ENCODE data around the gene HLA-DRB1. TPM values are rescaled to one million over a fixed set of nuclear protein-coding genes. Genes with fewer than 3 reads are reported as not detected.
"Not testable (repeated sequence)": the region's sequence is repeated elsewhere in the genome, so short reads cannot be mapped to it uniquely, and the experiment has no call there.

The HLA-DRB1 gene
- total RNA-seq, 1 donor from 2014 or later, result 4.0 TPM

DNA sequence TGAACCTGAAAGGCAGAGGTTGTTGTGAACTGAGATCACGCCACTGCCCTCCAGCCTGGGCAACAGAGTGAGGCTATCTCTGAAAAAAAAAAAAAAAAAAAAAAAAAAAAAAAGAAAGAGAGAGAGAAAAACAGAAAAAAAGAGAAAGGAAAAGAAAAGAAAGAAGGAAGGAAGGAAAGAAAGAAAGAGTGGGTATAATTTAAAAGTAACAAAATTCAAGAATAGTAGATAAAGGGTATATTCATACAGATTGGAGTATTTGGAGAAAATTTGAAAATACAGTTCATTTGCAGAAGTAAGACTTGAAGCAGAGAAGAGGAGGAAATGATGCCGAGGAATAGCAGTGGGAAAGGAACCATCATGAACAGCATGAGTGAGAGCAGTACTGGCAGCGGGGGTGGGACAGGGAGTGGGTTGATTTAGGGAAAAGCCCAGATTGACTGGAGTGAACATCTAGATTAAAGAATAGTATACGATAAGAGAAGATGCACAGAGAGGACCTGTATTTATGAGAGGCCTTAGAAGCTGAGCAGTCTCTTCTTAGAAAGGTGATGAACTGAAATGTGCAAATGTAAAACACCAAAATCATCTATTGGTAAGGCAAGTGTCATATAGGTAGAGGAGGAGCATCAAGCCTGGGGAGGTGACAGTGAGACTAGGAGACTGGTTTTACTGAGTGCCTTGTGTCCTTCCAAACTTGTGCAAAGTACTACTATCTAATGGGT lies 17.8 kb upstream of the HLA-DRB1 start:
- no peaks in the 10 kb centered on the region for H3K27me3 ChIP-seq (ENCODE audit: control insufficient read depth, insufficient read depth, low read length)
- DNase-seq (ENCODE audit: low read depth), result no peak
- TF ChIP-seq, protein P1, sequence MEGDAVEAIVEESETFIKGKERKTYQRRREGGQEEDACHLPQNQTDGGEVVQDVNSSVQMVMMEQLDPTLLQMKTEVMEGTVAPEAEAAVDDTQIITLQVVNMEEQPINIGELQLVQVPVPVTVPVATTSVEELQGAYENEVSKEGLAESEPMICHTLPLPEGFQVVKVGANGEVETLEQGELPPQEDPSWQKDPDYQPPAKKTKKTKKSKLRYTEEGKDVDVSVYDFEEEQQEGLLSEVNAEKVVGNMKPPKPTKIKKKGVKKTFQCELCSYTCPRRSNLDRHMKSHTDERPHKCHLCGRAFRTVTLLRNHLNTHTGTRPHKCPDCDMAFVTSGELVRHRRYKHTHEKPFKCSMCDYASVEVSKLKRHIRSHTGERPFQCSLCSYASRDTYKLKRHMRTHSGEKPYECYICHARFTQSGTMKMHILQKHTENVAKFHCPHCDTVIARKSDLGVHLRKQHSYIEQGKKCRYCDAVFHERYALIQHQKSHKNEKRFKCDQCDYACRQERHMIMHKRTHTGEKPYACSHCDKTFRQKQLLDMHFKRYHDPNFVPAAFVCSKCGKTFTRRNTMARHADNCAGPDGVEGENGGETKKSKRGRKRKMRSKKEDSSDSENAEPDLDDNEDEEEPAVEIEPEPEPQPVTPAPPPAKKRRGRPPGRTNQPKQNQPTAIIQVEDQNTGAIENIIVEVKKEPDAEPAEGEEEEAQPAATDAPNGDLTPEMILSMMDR (IDR thresholded peaks at IDR 0.05; ENCODE audit: insufficient read depth, low read length, poor library complexity, severe bottlenecking), result no peak
- no peaks in the 10 kb centered on the region for H3K36me3 ChIP-seq (ENCODE audit: control insufficient read depth, insufficient read depth, low read length)
- no peak overlapping the region for H3K4me3 ChIP-seq (ENCODE audit: low read depth, low read length)

DNA sequence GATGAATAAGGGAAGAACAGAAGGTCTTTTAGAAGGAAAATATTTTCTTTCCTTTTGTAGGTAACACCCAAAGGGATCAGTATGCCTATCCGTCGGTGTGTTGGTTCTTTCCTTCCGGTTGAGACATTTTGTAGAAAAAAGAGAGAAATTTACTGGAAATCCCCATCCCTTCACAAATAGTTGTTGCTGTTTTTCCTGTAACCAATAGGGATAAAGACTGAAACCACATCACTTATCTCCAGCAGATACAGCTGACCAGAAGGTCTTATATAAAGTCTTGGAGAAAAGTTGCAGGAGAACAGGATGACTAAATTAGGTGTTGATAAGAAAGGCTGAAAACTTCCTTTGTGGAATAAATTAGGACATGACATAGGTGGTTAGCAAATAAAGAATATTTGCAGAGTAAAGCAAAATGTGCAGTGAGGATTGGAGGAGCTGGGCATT lies 14.8 kb upstream of the HLA-DRB1 start:
- H3K27me3 ChIP-seq (ENCODE audit: control insufficient read depth, insufficient read depth, low read length), result no peaks in the 10 kb centered on the region
- no peaks in the 10 kb centered on the region for H3K36me3 ChIP-seq (ENCODE audit: control insufficient read depth, insufficient read depth, low read length)
- H3K4me3 ChIP-seq (ENCODE audit: low read depth, low read length), result no peak overlapping the region
- DNase-seq (ENCODE audit: low read depth), result no peak
- TF ChIP-seq, protein P1 (IDR thresholded peaks at IDR 0.05; ENCODE audit: insufficient read depth, low read length, poor library complexity, severe bottlenecking), result no peak

DNA sequence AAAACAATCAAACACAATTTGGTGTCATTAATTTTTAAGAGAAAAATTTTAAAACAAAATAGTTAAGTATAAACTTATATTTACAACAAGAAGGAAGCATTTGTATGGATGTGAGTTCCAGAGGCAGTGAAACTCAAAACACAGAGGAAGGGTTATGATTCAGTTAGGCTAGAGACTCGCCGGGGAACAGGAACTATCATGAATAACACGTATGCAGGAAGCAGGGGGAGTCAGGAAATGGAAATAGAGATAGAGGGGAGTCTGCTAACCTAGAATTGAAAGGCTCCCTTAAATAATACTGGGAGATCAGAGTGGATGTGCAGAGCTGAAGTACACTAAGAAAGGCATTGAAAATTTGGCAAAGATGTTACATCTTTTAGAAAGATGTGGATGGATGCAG lies 14.2 kb upstream of the HLA-DRB1 start:
- DNase-seq (ENCODE audit: low read depth), result no peak
- Histone ChIP-seq H3K4me3 (ENCODE audit: low read depth, low read length) (no peak overlapping the region), H3K27me3 (ENCODE audit: control insufficient read depth, insufficient read depth, low read length) (no peaks in the 10 kb centered on the region), H3K36me3 (ENCODE audit: control insufficient read depth, insufficient read depth, low read length) (no peaks in the 10 kb centered on the region)
- TF ChIP-seq, protein P1 (IDR thresholded peaks at IDR 0.05; ENCODE audit: insufficient read depth, low read length, poor library complexity, severe bottlenecking), result no peak

DNA sequence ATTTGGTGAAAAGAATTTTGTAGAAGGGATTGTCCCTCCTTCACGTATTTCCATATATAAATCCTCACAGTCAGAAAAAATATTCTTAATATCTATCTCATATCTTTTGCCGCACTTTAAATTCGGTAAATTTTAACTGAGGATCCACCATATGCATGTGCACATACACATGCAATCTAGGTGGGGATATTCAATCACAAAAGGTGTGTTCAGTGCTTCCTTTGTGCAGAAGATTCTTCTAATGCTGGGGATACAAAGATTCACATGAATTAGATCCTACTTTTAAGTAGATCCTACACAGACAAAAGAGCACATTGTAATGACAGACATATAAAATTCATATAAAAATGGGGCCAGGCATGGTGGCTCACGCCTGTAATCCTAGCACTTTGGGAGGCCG lies 13.6 kb upstream of the HLA-DRB1 start:
- no peak overlapping the region for H3K4me3 ChIP-seq (ENCODE audit: low read depth, low read length)
- no peak for DNase-seq (ENCODE audit: low read depth)
- TF ChIP-seq, protein P1 (IDR thresholded peaks at IDR 0.05; ENCODE audit: insufficient read depth, low read length, poor library complexity, severe bottlenecking), result no peak
- no peaks in the 10 kb centered on the region for H3K27me3 ChIP-seq (ENCODE audit: control insufficient read depth, insufficient read depth, low read length)
- no peaks in the 10 kb centered on the region for H3K36me3 ChIP-seq (ENCODE audit: control insufficient read depth, insufficient read depth, low read length)

DNA sequence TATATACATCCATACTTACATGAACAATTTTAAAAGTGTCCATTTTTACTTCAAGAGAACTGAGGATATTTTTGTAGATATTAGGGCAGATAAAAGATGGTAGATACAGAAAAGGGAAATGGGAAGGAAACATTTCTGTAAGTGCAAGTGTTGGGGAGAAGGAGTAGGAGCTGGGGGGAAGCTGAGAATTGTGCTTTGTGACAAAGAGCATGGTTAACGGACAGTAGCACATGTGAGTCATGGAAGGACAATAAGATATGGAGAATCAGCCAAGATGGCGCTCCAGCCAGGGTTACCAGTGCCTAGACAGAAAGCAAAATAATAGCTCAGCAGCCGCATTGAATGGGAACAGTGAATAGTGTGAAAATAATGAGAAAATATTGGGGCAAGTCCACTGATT lies 12.7 kb upstream of the HLA-DRB1 start:
- TF ChIP-seq, protein P1 (IDR thresholded peaks at IDR 0.05; ENCODE audit: insufficient read depth, low read length, poor library complexity, severe bottlenecking), result no peak

DNA sequence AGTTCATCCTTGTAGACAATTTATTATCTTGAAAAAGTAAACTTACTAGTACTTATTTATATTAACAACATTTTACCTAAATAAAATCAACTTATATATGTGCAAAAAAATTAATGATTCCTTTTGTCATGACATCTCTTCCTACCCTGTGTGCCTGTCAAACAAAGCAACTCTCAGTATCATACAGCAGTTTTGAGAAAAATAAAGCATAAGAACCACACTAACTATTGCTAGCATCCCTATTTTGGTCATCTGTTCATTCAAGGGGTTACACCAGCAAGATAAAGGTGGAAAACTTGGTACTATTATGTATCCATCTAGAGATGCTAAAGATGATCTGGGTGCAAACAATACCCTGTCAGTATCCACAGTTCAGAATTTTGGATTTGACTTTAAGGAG lies 7.4 kb upstream of the HLA-DRB1 start:
- no peaks in the 10 kb centered on the region for H3K36me3 ChIP-seq (ENCODE audit: control insufficient read depth, insufficient read depth, low read length)
- H3K27me3 ChIP-seq (ENCODE audit: control insufficient read depth, insufficient read depth, low read length), result no peaks in the 10 kb centered on the region
- no peak for DNase-seq (ENCODE audit: low read depth)
- H3K4me3 ChIP-seq (ENCODE audit: low read depth, low read length), result no peak overlapping the region
- TF ChIP-seq, protein P1 (IDR thresholded peaks at IDR 0.05; ENCODE audit: insufficient read depth, low read length, poor library complexity, severe bottlenecking), result no peak

More for the DNA sequence above, 12.7 kb upstream of the HLA-DRB1 start:
- no peak for DNase-seq (ENCODE audit: low read depth)
- H3K36me3 ChIP-seq (ENCODE audit: control insufficient read depth, insufficient read depth, low read length), result no peaks in the 10 kb centered on the region
- no peaks in the 10 kb centered on the region for H3K27me3 ChIP-seq (ENCODE audit: control insufficient read depth, insufficient read depth, low read length)
- no peak overlapping the region for H3K4me3 ChIP-seq (ENCODE audit: low read depth, low read length)

DNA sequence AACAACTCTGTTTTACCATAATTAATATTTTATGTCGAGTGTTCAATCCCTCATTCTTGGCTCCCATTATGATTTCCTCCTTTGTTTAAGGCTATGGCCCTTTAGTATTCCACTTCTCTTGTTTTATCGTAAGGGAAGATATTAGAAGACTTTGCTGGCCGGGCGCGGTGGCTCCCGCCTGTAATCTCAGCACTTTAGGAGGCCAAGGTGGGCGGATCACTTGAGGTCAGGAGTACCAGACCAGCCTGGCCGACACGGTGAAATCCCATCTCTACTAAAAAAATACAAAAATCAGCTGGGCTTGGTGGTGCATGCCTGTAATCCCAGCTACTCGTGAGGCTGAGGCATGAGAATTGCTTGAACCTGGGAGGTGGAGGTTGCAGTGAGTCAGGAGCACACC lies 1.1 kb upstream of the HLA-DRB1 start:
- not testable (repeated sequence) for H3K4me3 ChIP-seq (ENCODE audit: low read depth, low read length); DNase-seq (ENCODE audit: low read depth)

More for the DNA sequence above, 1.1 kb upstream of the HLA-DRB1 start:
- not testable (repeated sequence) for H3K36me3 ChIP-seq (ENCODE audit: control insufficient read depth, insufficient read depth, low read length); H3K27me3 ChIP-seq (ENCODE audit: control insufficient read depth, insufficient read depth, low read length)

Measured in kidney epithelial cell (primary cell).